SK-N-SH treated with all-trans-retinoic acid at 6 μM for 48 hours (cell line): ENCODE measurements around the gene CDC42BPG.

Source experiments
- ESRRG ChIP-seq: fragments of 250-450 bp; sonication (Bioruptor Pico); IDR thresholded peaks from 2 replicates; pipeline ENCODE4 v1.6.1; 2021; ENCODE audit warnings: mild to moderate bottlenecking
- OSR1 ChIP-seq: fragments of 250-450 bp; sonication (Bioruptor Pico); IDR thresholded peaks from 2 replicates; pipeline ENCODE4 v1.8.0; 2022; ENCODE audit warnings: moderate library complexity, mild to moderate bottlenecking, inconsistent platforms
- PPARA ChIP-seq: fragments of 250-450 bp; sonication (Bioruptor Pico); IDR thresholded peaks from 2 replicates; pipeline ENCODE4 v1.5.0; 2020; ENCODE audit warnings: mild to moderate bottlenecking, borderline replicate concordance
- SNAI2 ChIP-seq: fragments of 250-450 bp; sonication (Bioruptor Pico); IDR thresholded peaks from 2 replicates; pipeline ENCODE4 v1.5.0; 2020; ENCODE audit warnings: mild to moderate bottlenecking, moderate library complexity
- ZNF565 ChIP-seq: fragments of 450-650 bp; formaldehyde crosslinking; conservative IDR thresholded peaks from 2 replicates; pipeline ENCODE4 v1.5.0; 2020; ENCODE audit warnings: low read depth, mild to moderate bottlenecking, moderate library complexity
- ZNF8 ChIP-seq: fragments of 450-650 bp; formaldehyde crosslinking; IDR thresholded peaks from 2 replicates; pipeline ENCODE4 v1.5.0; 2020; ENCODE audit warnings: mild to moderate bottlenecking, moderate library complexity
- TF ChIP-seq, protein P1 (sequence below): fragments of 250-450 bp; sonication (Bioruptor Pico); IDR thresholded peaks from 2 replicates; pipeline ENCODE4 v1.8.0; 2021; ENCODE audit warnings: low read depth, mild to moderate bottlenecking, moderate library complexity, borderline replicate concordance
- TF ChIP-seq, protein P2 (sequence below): fragments of 250-450 bp; sonication (Bioruptor Pico); IDR thresholded peaks from 2 replicates; pipeline ENCODE4 v1.5.0; 2020; ENCODE audit warnings: mild to moderate bottlenecking, moderate library complexity

DNA sequence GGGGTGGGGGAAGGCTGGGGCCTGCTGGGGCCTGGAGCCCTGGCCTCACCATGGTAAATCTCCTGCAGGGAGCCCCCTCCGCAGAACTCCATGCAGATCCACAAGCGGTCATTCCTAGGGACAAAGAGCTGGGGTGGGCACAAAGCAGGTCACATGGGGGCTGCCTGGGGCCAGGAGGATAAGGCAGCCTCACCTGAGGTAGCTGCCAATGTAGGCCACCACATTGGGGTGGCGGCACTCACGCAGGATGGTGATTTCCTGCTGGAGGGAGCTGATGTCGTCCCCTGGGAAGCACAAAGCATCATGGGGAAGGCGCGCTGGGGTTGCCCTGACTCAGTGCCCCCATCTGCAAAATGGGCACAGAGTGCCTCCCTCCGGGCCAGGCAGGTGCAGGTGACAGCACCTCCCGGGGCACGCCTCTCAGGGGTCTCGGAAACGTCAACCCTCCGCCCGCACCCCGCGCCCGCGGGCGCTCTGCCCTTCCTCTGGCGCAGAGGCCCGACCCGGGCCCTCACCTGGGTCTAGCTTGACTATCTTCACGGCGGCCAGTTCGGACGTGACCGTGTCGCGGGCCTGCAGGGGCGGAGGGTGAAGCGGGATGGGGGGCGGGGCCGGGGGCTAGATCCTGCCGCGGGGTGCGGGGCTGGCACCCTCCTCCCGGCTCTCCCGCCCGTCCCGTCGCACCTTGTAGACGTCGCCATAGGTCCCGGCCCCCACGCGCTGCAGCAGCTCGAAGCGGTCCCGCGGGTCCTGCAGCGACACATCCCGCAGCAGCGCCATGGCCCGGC, 41.9 kb downstream of the CDC42BPG start:
- TF ChIP-seq ZNF8 (CRISPR knock-in tag) (no peak), ESRRG (CRISPR knock-in tag) (no peak), SNAI2 (no peak), PPARA (CRISPR knock-in tag) (no peak), OSR1 (no peak), ZNF565 (CRISPR knock-in tag) (no peak)
- TF ChIP-seq, protein P1, sequence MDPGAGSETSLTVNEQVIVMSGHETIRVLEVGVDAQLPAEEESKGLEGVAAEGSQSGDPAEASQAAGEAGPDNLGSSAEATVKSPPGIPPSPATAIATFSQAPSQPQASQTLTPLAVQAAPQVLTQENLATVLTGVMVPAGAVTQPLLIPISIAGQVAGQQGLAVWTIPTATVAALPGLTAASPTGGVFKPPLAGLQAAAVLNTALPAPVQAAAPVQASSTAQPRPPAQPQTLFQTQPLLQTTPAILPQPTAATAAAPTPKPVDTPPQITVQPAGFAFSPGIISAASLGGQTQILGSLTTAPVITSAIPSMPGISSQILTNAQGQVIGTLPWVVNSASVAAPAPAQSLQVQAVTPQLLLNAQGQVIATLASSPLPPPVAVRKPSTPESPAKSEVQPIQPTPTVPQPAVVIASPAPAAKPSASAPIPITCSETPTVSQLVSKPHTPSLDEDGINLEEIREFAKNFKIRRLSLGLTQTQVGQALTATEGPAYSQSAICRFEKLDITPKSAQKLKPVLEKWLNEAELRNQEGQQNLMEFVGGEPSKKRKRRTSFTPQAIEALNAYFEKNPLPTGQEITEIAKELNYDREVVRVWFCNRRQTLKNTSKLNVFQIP: no peak
- TF ChIP-seq, protein P2, sequence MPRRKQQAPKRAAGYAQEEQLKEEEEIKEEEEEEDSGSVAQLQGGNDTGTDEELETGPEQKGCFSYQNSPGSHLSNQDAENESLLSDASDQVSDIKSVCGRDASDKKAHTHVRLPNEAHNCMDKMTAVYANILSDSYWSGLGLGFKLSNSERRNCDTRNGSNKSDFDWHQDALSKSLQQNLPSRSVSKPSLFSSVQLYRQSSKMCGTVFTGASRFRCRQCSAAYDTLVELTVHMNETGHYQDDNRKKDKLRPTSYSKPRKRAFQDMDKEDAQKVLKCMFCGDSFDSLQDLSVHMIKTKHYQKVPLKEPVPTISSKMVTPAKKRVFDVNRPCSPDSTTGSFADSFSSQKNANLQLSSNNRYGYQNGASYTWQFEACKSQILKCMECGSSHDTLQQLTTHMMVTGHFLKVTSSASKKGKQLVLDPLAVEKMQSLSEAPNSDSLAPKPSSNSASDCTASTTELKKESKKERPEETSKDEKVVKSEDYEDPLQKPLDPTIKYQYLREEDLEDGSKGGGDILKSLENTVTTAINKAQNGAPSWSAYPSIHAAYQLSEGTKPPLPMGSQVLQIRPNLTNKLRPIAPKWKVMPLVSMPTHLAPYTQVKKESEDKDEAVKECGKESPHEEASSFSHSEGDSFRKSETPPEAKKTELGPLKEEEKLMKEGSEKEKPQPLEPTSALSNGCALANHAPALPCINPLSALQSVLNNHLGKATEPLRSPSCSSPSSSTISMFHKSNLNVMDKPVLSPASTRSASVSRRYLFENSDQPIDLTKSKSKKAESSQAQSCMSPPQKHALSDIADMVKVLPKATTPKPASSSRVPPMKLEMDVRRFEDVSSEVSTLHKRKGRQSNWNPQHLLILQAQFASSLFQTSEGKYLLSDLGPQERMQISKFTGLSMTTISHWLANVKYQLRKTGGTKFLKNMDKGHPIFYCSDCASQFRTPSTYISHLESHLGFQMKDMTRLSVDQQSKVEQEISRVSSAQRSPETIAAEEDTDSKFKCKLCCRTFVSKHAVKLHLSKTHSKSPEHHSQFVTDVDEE (CRISPR knock-in tag): no peak
